B cell (primary cell): ENCODE measurements around the gene NAA15.
"Not testable (repeated sequence)": the region's sequence is repeated elsewhere in the genome, so short reads cannot be mapped to it uniquely, and the experiment has no call there.

Experiments used
- EZH2 ChIP-seq: IDR thresholded peaks from 2 replicates; pipeline ENCODE4 v1.6.1; 2012; ENCODE audit warnings: borderline replicate concordance, low read depth, mild to moderate bottlenecking, moderate library complexity, low read length; ENCODE audit not compliant: insufficient read depth, poor library complexity, severe bottlenecking
- TF ChIP-seq, protein P1 (sequence below): fragments of 200-600 bp; IDR thresholded peaks from one replicate; pipeline ENCODE4 v1.8.0; 2022; ENCODE audit warnings: antibody characterized with exemption, mild to moderate bottlenecking

DNA sequence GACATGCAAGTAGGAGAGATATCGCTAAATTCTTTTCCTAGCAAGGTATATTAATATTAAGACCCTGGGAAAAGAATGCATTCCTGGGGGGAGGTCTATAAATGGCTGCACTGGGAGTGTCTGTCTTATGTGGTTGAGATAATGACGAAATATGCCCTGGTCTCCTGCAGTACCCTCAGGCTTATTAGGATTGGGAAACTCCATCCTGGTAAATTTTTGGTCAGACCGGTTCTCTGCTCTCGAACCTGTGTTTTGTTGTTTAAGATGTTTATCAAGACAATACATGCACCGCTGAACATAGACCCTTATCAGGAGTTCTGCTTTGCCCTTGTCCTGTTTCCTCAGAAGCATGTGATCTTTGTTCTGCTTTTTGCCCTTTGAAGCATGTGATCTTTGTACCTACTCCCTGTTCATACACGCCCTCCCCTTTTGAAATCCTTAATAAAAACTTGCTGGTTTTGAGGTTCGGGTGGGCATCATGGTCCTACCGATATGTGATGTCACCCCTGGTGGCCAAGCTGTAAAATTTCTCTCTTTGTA is 113.4 kb downstream of the NAA15 start:
- TF ChIP-seq, protein P1, sequence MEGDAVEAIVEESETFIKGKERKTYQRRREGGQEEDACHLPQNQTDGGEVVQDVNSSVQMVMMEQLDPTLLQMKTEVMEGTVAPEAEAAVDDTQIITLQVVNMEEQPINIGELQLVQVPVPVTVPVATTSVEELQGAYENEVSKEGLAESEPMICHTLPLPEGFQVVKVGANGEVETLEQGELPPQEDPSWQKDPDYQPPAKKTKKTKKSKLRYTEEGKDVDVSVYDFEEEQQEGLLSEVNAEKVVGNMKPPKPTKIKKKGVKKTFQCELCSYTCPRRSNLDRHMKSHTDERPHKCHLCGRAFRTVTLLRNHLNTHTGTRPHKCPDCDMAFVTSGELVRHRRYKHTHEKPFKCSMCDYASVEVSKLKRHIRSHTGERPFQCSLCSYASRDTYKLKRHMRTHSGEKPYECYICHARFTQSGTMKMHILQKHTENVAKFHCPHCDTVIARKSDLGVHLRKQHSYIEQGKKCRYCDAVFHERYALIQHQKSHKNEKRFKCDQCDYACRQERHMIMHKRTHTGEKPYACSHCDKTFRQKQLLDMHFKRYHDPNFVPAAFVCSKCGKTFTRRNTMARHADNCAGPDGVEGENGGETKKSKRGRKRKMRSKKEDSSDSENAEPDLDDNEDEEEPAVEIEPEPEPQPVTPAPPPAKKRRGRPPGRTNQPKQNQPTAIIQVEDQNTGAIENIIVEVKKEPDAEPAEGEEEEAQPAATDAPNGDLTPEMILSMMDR, result not testable (repeated sequence)
- not testable (repeated sequence) for TF ChIP-seq EZH2
